ENCODE data around the gene G3BP1.

- TF ChIP-seq CTCF (conservative IDR thresholded peaks at IDR 0.05; ENCODE audit: low read depth, low read length) (peak; percentile 83), EZH2phosphoT487 (IDR thresholded peaks at IDR 0.05; ENCODE audit: borderline replicate concordance, low read length) (no peak), EZH2 (IDR thresholded peaks at IDR 0.05; ENCODE audit: low read length, unreplicated experiment) (no peak)
Observed at GRCh38 chr5:151742870-151743294, 28.9 kb upstream of the G3BP1 start.

All from PC-3 (cell line).